K562 (cell line): Measurements from ENCODE around the gene SUOX. TPM values are rescaled to one million over a fixed set of nuclear protein-coding genes. Genes with fewer than 3 reads are reported as not detected.

ENCODE experiments used
- GTF2F1 ChIP-seq: IDR thresholded peaks from 2 replicates; pipeline ENCODE4 v1.6.1; 2011; ENCODE audit warnings: low read depth, low read length, improper control_type of control experiment
- NR4A1 ChIP-seq, 2 experiments: fragments of 250-450 bp in 1 of 2; fragments of 450-650 bp in 1 of 2; sonication (Bioruptor Pico) in 1 of 2; IDR thresholded peaks; 2 replicates each; pipeline versions ENCODE4 v1.4.0 to v1.6.1; 2016 to 2020; ENCODE audit warnings: mild to moderate bottlenecking in 2 of 2, missing compliant biosample characterization in 1 of 2, missing genetic modification characterization in 1 of 2, moderate library complexity in 1 of 2
- RAD21 ChIP-seq, 2 experiments: fragments of 250-450 bp in 1 of 2; fragments of 450-650 bp in 1 of 2; sonication (Bioruptor Pico) in 1 of 2; formaldehyde crosslinking in 1 of 2; IDR thresholded peaks in 1 of 2; conservative IDR thresholded peaks in 1 of 2; 2 replicates each; pipeline versions ENCODE4 v1.4.0 to v1.8.0; 2020 to 2022; ENCODE audit warnings: mild to moderate bottlenecking in 2 of 2, moderate library complexity in 1 of 2
- SMARCC2 ChIP-seq: fragments of 450-650 bp; IDR thresholded peaks from 2 replicates; pipeline ENCODE4 v1.6.1; 2017; ENCODE audit warnings: antibody characterized with exemption, moderate library complexity, mild to moderate bottlenecking, low read depth
- TOE1 ChIP-seq, 2 experiments: fragments of 450-650 bp in 1 of 2; sonication (generic) in 1 of 2; formaldehyde crosslinking in 1 of 2; IDR thresholded peaks; 2 replicates each; pipeline versions ENCODE4 v1.7.1 to v1.8.0; 2016 to 2022; ENCODE audit warnings: borderline replicate concordance in 2 of 2, mild to moderate bottlenecking in 2 of 2, antibody characterized with exemption in 1 of 2, inconsistent platforms in 1 of 2, low read depth in 1 of 2, missing genetic modification reagents in 1 of 2, moderate library complexity in 1 of 2
- ZNF217 ChIP-seq: sonication (generic); formaldehyde crosslinking; IDR thresholded peaks from 2 replicates; pipeline ENCODE4 v1.8.0; 2022; ENCODE audit warnings: mild to moderate bottlenecking, missing genetic modification reagents
- ZNF311 ChIP-seq: fragments of 250-450 bp; sonication (Bioruptor Pico); IDR thresholded peaks from 2 replicates; pipeline ENCODE4 v1.4.0; 2020; ENCODE audit warnings: mild to moderate bottlenecking, moderate library complexity
- ZNF436 ChIP-seq: fragments of 250-450, 450-650 bp; sonication (Bioruptor Pico); formaldehyde crosslinking; IDR thresholded peaks from 2 replicates; pipeline ENCODE4 v1.7.0; 2020; ENCODE audit warnings: mild to moderate bottlenecking
- ZNF561 ChIP-seq: fragments of 450-650 bp; formaldehyde crosslinking; conservative IDR thresholded peaks from 2 replicates; pipeline ENCODE4 v1.4.0; 2020; ENCODE audit warnings: mild to moderate bottlenecking, moderate library complexity
- ZNF717 ChIP-seq: fragments of 250-450 bp; sonication (Bioruptor Pico); IDR thresholded peaks from 2 replicates; pipeline ENCODE4 v1.5.0; 2021
- ZSCAN32 ChIP-seq: fragments of 450-650 bp; formaldehyde crosslinking; IDR thresholded peaks from 2 replicates; pipeline ENCODE4 v1.4.0; 2020; ENCODE audit warnings: mild to moderate bottlenecking, moderate library complexity
- polyA plus RNA-seq, 8 experiments: library from polyadenylated mRNA; depleted of rRNA in 4 of 8; stranded (reverse) in 5 of 8; unstranded in 3 of 8; fragments of >200 nt; fragmentation: Nextera tagmentation in 2 of 8; fragmentation: Illumina TruSeq in 1 of 8; extraction: Ambion mirVana in 2 of 8; extraction: Trizol in 1 of 8; gene quantifications; 2 replicates each; pipeline versions ENCODE4 v1.2.1 to v1.2.3, GENCODE V29; 2011 to 2014; ENCODE audit warnings: inconsistent platforms in 1 of 8, missing spikeins in 1 of 8
- total RNA-seq, 7 experiments: library from RNA; depleted of rRNA in 6 of 7; stranded (reverse); fragments of >200 nt in 6 of 7; fragmentation: Illumina TruSeq in 2 of 7; extraction: Trizol in 2 of 7; gene quantifications; 2 replicates each; pipeline versions ENCODE4 v1.2.1 to v1.2.3, GENCODE V29; 2011 to 2021; ENCODE audit warnings: low replicate concordance in 1 of 7
- TF ChIP-seq, protein P1 (sequence below), 2 experiments: fragments of 450-650 bp; IDR thresholded peaks; 2 replicates each; pipeline ENCODE4 v1.6.1; 2016; ENCODE audit warnings: mild to moderate bottlenecking in 2 of 2, borderline replicate concordance in 1 of 2, low read depth in 1 of 2, moderate library complexity in 1 of 2
- TF ChIP-seq, protein P2 (sequence below): fragments of 450-650 bp; conservative IDR thresholded peaks from 2 replicates; pipeline ENCODE4 v1.6.1; 2016; ENCODE audit warnings: missing genetic modification characterization, low read depth, mild to moderate bottlenecking, control low read depth, missing compliant biosample characterization
- TF ChIP-seq, protein P3 (sequence below): fragments of 250-450 bp; sonication (Bioruptor Pico); IDR thresholded peaks from 2 replicates; pipeline ENCODE4 v1.8.0; 2022; ENCODE audit warnings: moderate library complexity, mild to moderate bottlenecking, inconsistent platforms

Gene SUOX
- total and polyA plus RNA-seq, 9 of the 15 experiments (the other 6 are each of a cell fraction or from before 2014, with no cell fraction given), result 9.2 to 39.7 (median 25.4) TPM

GRCh38 chr12:55996715-55997534 is at the start of gene SUOX (continued):
- TF ChIP-seq, protein P1, sequence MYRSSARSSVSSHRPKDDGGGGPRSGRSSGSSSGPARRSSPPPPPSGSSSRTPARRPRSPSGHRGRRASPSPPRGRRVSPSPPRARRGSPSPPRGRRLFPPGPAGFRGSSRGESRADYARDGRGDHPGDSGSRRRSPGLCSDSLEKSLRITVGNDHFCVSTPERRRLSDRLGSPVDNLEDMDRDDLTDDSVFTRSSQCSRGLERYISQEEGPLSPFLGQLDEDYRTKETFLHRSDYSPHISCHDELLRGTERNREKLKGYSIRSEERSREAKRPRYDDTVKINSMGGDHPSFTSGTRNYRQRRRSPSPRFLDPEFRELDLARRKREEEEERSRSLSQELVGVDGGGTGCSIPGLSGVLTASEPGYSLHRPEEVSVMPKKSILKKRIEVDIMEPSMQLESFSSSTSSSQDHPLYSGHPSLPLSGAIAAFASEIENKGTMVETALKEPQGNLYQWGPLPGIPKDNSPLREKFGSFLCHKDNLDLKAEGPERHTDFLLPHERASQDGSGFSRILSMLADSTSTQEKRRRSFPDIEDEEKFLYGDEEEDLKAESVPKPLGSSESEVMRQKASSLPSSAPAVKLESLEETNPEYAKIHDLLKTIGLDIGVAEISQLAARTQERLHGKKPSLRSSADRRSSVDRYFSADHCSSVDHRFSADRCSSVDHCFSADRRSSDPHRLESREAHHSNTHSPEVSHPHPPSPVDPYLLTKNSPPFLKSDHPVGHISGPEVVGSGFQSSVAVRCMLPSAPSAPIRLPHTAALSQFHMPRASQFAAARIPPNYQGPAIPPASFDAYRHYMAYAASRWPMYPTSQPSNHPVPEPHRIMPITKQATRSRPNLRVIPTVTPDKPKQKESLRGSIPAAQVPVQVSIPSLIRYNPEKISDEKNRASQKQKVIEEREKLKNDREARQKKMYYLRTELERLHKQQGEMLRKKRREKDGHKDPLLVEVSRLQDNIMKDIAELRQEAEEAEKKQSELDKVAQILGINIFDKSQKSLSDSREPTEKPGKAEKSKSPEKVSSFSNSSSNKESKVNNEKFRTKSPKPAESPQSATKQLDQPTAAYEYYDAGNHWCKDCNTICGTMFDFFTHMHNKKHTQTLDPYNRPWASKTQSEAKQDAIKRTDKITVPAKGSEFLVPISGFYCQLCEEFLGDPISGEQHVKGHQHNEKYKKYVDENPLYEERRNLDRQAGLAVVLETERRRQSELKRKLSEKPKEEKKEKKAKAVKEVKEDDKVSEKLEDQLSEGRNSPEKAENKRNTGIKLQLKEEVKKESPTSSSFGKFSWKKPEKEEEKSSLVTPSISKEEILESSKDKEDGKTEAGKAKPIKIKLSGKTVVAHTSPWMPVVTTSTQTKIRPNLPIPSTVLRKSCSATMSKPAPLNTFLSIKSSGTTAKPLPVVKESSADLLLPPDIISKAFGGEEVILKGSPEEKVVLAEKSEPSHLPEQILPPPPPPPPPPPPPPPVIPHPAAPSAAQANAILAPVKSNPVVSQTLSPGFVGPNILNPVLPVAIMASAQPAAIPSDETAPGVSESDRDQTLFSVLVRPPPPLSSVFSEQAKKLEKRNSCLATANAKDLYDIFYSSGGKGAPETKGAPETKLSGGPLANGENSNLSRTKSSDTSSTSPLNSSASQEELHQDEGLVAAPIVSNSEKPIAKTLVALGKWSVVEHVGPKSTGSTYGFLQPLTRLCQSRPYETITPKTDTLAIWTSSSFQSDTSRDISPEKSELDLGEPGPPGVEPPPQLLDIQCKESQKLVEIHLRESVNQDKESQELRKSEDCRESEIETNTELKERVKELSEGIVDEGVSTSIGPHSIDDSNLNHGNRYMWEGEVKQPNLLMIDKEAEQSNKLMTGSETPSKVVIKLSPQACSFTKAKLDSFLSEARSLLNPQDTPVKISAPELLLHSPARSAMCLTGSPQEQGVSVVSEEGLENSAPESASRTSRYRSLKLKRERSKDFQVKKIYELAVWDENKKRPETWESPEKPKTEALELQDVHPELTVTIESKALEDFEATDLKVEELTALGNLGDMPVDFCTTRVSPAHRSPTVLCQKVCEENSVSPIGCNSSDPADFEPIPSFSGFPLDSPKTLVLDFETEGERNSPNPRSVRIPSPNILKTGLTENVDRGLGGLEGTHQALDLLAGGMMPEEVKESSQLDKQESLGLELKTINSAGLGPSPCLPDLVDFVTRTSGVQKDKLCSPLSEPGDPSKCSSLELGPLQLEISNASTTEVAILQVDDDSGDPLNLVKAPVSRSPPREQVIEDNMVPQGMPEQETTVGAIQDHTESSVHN (IDR thresholded peaks at IDR 0.05; ENCODE audit: borderline replicate concordance in 1 of 2, low read depth in 1 of 2), result 0 out of 4 replicates have a peak, but pooled peaks of 1 of the 2 experiments have one; percentile 16
- TF ChIP-seq ZNF561 (CRISPR knock-in tag) (no peak), RAD21 (CRISPR knock-in tag; conservative IDR thresholded peaks at IDR 0.05 in 1 of 2, IDR thresholded peaks at IDR 0.05 in 1 of 2) (no peak), ZNF436 (0 out of 2 replicates have a peak, but pooled peaks have one; percentile 23), ZNF717 (no peak; the same call in 1 of the 2 replicates), TOE1 (IDR thresholded peaks at IDR 0.05; ENCODE audit: borderline replicate concordance) (no peak), TOE1 (CRISPR knock-in tag; IDR thresholded peaks at IDR 0.05; ENCODE audit: borderline replicate concordance, low read depth) (no peak), SMARCC2 (no peak), ZNF311 (CRISPR knock-in tag) (no peak), NR4A1 (CRISPR knock-in tag; IDR thresholded peaks at IDR 0.05) (no peak), NR4A1 (tag; IDR thresholded peaks at IDR 0.05) (no peak), GTF2F1 (peak; percentile 27; the same call in 1 of the 2 replicates), ZNF217 (CRISPR knock-in tag) (no peak), ZSCAN32 (CRISPR knock-in tag) (0 out of 2 replicates have a peak, but pooled peaks have one; percentile 19)
- TF ChIP-seq, protein P2, sequence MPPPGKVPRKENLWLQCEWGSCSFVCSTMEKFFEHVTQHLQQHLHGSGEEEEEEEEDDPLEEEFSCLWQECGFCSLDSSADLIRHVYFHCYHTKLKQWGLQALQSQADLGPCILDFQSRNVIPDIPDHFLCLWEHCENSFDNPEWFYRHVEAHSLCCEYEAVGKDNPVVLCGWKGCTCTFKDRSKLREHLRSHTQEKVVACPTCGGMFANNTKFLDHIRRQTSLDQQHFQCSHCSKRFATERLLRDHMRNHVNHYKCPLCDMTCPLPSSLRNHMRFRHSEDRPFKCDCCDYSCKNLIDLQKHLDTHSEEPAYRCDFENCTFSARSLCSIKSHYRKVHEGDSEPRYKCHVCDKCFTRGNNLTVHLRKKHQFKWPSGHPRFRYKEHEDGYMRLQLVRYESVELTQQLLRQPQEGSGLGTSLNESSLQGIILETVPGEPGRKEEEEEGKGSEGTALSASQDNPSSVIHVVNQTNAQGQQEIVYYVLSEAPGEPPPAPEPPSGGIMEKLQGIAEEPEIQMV, result no peak
- TF ChIP-seq, protein P3, sequence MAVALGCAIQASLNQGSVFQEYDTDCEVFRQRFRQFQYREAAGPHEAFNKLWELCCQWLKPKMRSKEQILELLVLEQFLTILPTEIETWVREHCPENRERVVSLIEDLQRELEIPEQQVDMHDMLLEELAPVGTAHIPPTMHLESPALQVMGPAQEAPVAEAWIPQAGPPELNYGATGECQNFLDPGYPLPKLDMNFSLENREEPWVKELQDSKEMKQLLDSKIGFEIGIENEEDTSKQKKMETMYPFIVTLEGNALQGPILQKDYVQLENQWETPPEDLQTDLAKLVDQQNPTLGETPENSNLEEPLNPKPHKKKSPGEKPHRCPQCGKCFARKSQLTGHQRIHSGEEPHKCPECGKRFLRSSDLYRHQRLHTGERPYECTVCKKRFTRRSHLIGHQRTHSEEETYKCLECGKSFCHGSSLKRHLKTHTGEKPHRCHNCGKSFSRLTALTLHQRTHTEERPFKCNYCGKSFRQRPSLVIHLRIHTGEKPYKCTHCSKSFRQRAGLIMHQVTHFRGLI (CRISPR knock-in tag), result no peak
